ENCODE measurements around the gene SPATA24.
"Not testable (repeated sequence)": the region's sequence is repeated elsewhere in the genome, so short reads cannot be mapped to it uniquely, and the experiment has no call there.

Gene SPATA24

GRCh38 chr5:139382807-139383206 is 21.1 kb downstream of the SPATA24 start:
- no peak for DNase-seq (ENCODE audit: low read depth)

GRCh38 chr5:139381837-139382761 is 21.8 kb downstream of the SPATA24 start:
- no peak for DNase-seq (ENCODE audit: low read depth)

GRCh38 chr5:139379626-139380449 is 24.1 kb downstream of the SPATA24 start:
- no peak for DNase-seq (ENCODE audit: low read depth)

GRCh38 chr5:139378941-139379361 is 24.9 kb downstream of the SPATA24 start:
- no peak for DNase-seq (ENCODE audit: low read depth)

GRCh38 chr5:139378101-139378825 is 25.6 kb downstream of the SPATA24 start:
- DNase-seq (ENCODE audit: low read depth): no peak

- no peak for DNase-seq (ENCODE audit: low read depth)
Measured at GRCh38 chr5:139377226-139377625, 26.7 kb downstream of the SPATA24 start.

- DNase-seq (ENCODE audit: low read depth): no peak
Measured at GRCh38 chr5:139376364-139376763, 27.5 kb downstream of the SPATA24 start.

GRCh38 chr5:139374909-139375308 is 29.0 kb downstream of the SPATA24 start:
- DNase-seq (ENCODE audit: low read depth): no peak

- no peak for DNase-seq (ENCODE audit: low read depth)
Measured at GRCh38 chr5:139371482-139372435, 32.1 kb downstream of the SPATA24 start.

- no peak for DNase-seq (ENCODE audit: low read depth)
Measured at GRCh38 chr5:139369181-139369580, 34.7 kb downstream of the SPATA24 start.

GRCh38 chr5:139368613-139369012 is 35.3 kb downstream of the SPATA24 start:
- no peak for DNase-seq (ENCODE audit: low read depth)

- DNase-seq (ENCODE audit: low read depth): no peak
Measured at GRCh38 chr5:139364466-139364865, 39.4 kb downstream of the SPATA24 start.

GRCh38 chr5:139363937-139364336 is 40.0 kb downstream of the SPATA24 start:
- DNase-seq (ENCODE audit: low read depth): no peak

GRCh38 chr5:139361835-139362429 is 42.0 kb downstream of the SPATA24 start:
- DNase-seq (ENCODE audit: low read depth): no peak

GRCh38 chr5:139360384-139360783 is 43.5 kb downstream of the SPATA24 start:
- DNase-seq (ENCODE audit: low read depth): no peak

- DNase-seq (ENCODE audit: low read depth): no peak
Measured at GRCh38 chr5:139358064-139358463, 45.8 kb downstream of the SPATA24 start.

- DNase-seq (ENCODE audit: low read depth): not testable (repeated sequence)
Measured at GRCh38 chr5:139355900-139356299, 48.0 kb downstream of the SPATA24 start.

- no peak for DNase-seq (ENCODE audit: low read depth)
Measured at GRCh38 chr5:139354186-139354585, 49.7 kb downstream of the SPATA24 start.

- DNase-seq (ENCODE audit: low read depth): not testable (repeated sequence)
Measured at GRCh38 chr5:139347863-139348262, 56.0 kb downstream of the SPATA24 start.

Data from stimulated activated CD4-positive, alpha-beta T cell treated with anti-CD3 and anti-CD28 coated beads, Interleukin-2, amount 100 ng/mL, for 4 hours (primary cell).